Hematopoietic multipotent progenitor cell treated with erythropoietin and hydrocortisone succinate and interleukin-3 and kit ligand, for 8 days (in vitro differentiated cells): ENCODE data around the gene UCK2.
"Not testable (repeated sequence)": the region's sequence is repeated elsewhere in the genome, so short reads cannot be mapped to it uniquely, and the experiment has no call there.

Experiments used
- DNase-seq: peaks from one replicate; pipeline ENCODE4 v3.0.0-alpha.2; 2015

The UCK2 gene

GRCh38 chr1:165827268-165828102, at the start of gene UCK2:
Gene UCK2, plus strand, starts transcription at chr1:165827614. Its CDS starts 220 bp downstream, at chr1:165827834.
- peak; percentile 67 for DNase-seq

DNA sequence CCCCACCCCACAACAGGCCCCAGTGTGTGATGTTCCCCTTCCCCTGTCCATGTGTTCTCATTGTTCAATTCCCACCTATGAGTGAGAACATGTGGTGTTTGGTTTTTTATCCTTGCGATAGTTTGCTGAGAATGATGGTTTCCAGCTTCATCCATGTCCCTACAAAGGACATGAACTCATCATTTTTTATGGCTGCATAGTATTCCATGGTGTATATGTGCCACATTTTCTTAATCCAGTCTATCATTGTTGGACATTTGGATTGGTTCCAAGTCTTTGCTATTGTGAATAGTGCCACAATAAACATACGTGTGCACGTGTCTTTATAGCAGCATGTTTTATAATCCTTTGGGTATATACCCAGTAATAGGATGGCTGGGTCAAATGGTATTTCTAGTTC, 49.2 kb upstream of the UCK2 start:
- DNase-seq: not testable (repeated sequence)

GRCh38 chr1:165783519-165783918, 43.9 kb upstream of the UCK2 start:
- not testable (repeated sequence) for DNase-seq

GRCh38 chr1:165787741-165788140, 39.7 kb upstream of the UCK2 start:
- no peak for DNase-seq

DNA sequence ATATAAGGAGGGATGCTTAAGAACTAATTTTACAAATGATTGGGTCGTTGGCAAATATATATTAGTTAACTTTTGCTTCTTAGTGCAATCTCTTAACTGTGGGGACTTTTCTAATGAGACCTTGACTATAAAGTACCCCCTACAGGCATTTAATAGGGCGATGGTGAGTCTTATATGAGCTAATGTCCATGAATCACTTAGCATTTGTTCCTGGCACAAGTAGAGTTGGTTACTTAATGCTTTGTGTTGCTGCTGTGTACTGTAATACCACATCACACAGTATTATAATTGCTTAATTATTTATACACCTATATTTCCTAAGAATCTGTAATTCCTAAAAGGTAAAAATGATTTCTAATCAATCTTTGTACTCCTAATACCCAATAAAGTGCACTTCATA, 33.5 kb upstream of the UCK2 start:
- no peak for DNase-seq

DNA sequence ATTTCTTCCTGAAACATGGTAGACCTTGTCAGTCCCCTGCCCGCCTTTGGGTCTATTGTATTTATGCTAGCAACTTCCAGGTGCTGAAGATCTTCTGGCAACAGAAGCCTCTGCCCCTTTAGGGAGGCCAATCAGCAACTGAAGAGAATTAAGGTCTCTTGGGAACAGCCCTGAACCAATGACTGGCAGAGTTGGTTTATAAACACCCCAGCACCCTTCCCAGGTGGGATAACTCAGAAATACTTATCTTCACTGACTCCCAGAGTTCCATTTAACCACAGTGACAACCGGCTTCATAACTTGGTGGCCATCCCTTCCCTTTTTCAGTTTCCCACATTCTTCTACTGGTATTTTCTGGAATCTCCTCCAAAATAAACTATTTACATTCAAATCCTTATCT, 31.5 kb upstream of the UCK2 start:
- DNase-seq: no peak

- DNase-seq: no peak
Measured at GRCh38 chr1:165799387-165799786, 28.0 kb upstream of the UCK2 start.

- DNase-seq: not testable (repeated sequence)
Measured at GRCh38 chr1:165804513-165804912, 22.9 kb upstream of the UCK2 start.

DNA sequence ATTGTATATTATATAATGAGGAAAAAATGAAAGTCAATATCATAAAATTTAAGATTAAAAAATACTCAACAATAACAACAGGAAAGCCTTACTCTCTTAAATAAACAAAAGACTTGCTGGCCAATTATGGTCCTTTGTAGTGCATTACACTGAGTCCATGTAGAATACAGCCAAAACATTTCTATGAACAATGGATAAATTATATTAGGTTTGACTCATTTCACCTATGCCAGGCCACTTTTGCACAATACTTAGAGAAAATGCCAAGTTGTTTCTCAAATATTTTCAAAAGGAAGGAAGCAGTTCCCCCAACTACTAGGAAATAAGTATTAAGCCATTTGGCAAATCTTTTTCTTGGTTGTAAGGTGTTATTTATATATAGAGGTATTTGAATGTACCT, 19.8 kb upstream of the UCK2 start:
- no peak for DNase-seq

DNA sequence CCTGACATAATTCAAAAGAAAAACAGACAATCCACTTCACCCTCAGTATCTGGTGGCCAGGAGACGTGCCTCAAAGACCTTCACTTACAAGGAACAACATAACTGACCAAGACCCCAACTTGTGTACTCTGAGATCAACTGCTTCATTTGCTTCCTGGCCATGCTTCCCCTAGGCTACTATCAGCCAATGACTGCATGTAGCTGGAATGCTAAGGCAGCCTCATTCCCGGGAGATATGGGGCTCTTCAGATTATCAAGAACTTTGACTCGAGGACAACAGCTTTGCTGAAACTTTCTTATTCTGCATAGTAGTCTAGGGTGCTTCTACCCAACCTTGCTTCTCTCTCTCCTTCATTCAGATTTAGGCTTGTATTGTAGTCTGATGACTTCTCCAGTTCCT, 11.7 kb upstream of the UCK2 start:
- no peak for DNase-seq

DNA sequence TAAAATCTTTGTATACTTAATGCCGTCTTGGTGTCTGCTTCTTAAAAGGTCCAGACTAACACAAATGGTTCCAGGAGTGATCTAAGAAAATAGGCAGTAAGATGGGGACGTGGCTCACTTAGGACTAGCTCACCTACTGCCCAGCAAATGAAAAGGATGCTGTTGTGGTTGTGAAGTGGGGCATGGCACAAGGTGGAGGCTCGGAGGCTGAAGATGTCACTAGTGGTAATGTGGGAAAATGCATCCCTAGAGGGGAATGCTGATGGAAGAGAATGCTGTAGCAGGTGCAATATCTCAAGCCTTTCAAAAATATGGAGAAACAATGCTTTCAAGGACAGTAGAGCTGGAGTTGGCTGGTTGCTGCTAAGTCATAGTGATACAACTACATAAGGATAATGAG, 11.3 kb upstream of the UCK2 start:
- DNase-seq: no peak

GRCh38 chr1:165816826-165817497, 10.5 kb upstream of the UCK2 start:
- peak; percentile 96 for DNase-seq

DNA sequence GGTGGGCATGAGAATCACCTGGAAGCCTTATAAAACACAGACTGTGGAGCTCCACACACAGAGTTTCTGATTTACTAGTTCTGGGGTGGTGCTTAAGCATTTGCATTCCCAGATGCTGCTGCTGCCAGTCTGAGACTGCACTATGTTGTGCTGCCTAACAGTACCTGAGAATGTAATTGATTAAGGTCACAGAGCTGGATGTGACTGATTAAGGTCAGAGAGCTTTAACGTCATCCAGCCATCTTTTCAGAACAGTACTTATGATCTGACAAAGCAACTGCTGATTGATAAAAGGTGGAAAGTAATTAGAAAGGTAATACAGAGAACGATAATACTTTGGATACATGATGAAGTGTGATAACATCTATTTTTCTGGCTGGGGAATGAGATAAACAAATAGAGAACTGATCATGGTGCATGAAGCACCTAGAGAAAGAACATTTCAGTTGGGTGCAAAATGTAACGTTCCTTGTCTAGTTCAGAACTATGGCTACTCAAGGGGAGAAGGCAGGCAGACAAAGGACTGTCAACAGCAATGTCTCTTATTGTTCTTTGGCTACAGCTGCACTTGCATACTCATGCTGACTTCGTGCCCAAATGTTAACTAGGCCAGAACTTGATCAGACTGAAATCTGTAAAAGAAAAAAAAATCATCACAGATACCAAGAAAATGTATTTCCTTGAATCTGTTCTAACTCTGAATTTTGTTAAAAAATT, 3.7 kb upstream of the UCK2 start:
- DNase-seq: no peak

DNA sequence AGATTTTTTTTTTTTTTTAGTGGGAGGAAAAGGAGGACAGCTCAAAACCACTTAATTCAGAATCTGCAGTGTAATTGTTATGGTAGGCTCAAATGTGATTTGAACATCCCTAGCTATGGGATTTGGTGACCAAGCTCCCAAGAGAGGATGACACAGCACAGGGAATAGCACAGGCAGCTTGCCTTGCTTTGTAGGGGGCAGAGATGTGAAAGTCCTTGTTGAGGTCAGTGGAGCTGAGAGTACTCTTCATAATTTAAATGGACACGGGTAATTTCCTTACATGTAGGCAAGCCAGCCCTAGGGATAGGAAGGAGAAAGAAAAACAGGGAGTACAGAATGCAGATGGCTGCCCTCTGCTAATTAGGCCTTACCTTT, 3.2 kb upstream of the UCK2 start:
- DNase-seq: no peak

DNA sequence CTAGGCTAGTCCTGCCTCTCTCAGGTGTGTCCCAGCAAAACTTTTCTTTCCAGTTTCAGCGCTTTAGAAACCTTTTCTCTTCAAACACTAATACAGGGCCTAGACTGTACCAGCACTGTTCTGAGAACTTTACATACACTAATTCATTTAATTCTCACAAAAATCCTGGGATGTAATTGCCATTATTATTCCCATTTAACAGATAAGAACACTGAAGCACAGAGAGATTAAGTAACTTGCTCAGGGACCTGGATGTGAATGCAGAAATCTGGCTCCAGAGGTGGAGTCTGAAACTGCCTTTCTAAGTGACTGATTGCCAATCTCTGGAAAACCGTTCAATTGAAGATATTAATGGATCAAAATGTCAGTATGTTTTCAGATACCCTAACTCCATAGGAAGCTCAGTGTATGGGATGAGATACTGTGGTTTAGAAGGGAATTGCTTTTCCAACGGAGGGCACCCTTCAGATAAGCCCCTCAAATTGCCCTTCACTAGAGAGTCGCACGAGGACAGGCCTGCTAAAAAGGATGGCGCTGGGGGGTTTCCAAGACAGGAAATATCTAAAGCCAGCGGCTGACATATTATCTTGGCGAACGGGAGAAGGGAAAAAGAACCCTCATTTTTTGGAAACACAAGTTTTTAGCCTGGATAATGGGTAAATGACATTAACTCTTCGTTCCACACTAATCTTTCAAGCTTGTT, 698 bp upstream of the UCK2 start:
- no peak for DNase-seq

- peak; percentile 68 for DNase-seq
Measured at GRCh38 chr1:165828103-165828668, 772 bp downstream of the UCK2 start.

DNA sequence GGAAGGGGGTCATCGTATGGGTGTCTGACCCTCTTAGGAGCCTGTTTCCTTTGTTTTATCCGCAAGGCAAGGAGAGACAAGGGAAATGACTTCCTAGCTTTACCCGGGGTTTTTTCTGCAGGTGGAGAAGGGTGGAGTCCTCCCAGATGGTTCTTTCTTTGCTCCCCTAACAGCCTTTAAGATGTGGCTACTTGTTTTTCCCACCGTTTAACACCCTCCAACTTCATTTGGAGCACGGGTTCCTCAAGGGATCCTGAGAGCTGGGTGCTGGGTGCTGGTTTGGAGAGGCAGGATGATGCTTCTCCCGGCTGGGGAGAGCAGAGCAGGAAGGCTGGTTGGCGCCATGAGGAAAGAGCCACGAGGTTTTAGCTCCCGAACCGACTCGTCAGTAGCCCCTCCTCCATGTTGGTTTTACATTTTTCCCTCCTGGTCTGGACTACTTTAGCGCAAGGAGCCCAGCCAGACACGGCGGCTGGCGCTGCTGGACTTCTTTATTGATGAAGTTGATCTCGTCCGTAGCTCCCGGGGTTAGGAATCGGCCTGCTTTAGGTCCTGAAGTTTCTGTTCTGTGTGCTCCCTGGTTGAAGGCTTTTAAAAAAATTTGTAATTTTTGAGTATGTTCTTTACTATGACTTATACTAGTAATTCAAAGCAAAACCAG, 1.4 kb downstream of the UCK2 start:
- peak; percentile 84 for DNase-seq

GRCh38 chr1:165829888-165830287, 2.5 kb downstream of the UCK2 start:
- DNase-seq: no peak

DNA sequence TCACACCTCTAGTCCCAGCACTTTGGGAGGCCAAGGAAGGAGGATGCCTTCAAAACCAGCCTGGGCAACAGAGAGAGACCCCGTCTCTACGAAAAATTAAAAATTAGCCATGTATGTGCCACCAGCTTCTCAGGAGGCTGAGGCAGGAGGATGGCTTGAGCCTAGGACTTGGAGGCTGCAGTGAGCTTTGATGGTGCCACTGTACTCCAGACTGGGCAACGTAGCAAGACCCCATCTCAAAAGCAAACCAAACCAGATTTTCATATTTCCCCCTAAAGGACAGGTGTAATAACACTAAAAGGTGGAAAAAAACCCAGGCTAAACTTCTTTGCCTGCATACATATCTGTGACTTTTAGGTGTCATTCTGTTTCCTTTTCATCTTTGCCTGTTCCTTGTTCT, 3.7 kb downstream of the UCK2 start:
- DNase-seq: no peak

GRCh38 chr1:165832902-165833301, 5.5 kb downstream of the UCK2 start:
- no peak for DNase-seq

- DNase-seq: no peak
Measured at GRCh38 chr1:165833358-165833757, 5.9 kb downstream of the UCK2 start.

DNA sequence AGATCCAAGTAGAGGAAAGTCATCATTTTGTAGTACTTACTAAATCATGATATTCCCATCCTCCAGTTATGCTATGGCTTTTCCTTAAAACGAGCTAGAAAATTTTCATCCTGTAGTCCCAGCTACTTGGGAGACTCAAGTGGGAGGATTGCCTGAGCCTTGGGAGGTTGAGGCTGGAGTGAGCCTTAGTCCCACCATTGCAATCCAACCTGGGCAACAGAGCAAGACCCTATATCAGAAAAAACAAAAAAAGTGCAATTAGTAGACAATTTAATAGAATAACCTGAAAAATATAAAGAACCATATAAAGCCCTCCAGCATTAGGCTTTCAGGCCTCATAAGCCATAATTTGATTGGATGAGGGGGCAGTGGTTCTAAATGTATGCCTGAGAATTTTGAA, 6.8 kb downstream of the UCK2 start:
- DNase-seq: no peak
